GM23338 (cell line): ENCODE measurements around the gene ACVRL1. TPM values are rescaled to one million over a fixed set of nuclear protein-coding genes. Genes with fewer than 3 reads are reported as not detected.

Experiments used
- ATAC-seq: fragments of 200-7000 bp; cut with Tn5 transposase; 3 replicates; pipeline ENCODE4 v1.9.1; 2020
- DNase-seq: peaks from one replicate; pipeline ENCODE4 v3.0.0-alpha.2; 2015; ENCODE audit warnings: low spot score
- H2AFZ ChIP-seq: fragments of 200-600 bp; sonication (generic); 2 replicates; pipeline ENCODE4 v1.8.0; 2016; ENCODE audit warnings: antibody characterized with exemption, mild to moderate bottlenecking, moderate library complexity
- H3F3A ChIP-seq: fragments of 200-600 bp; sonication (generic); replicated peaks from 2 replicates; pipeline ENCODE4 v1.8.0; 2017; ENCODE audit warnings: antibody characterized with exemption, mixed run types, low read depth
- H3K27ac ChIP-seq: fragments of 200-600 bp; sonication (generic); 2 replicates; pipeline ENCODE4 v1.6.1; 2016; ENCODE audit warnings: low read depth
- H3K27me3 ChIP-seq: fragments of 200-600 bp; sonication (generic); 2 replicates; pipeline ENCODE4 v1.8.0; 2016; ENCODE audit warnings: mild to moderate bottlenecking, mixed run types, moderate library complexity; ENCODE audit not compliant: insufficient read depth
- H3K36me3 ChIP-seq: fragments of 200-600 bp; sonication (generic); 2 replicates; pipeline ENCODE4 v1.8.0; 2016; ENCODE audit warnings: mild to moderate bottlenecking; ENCODE audit not compliant: insufficient read depth
- H3K4me1 ChIP-seq: fragments of 200-600 bp; sonication (generic); 2 replicates; pipeline ENCODE4 v1.8.0; 2016; ENCODE audit warnings: mild to moderate bottlenecking, moderate library complexity; ENCODE audit not compliant: insufficient read depth
- H3K4me2 ChIP-seq: fragments of 200-600 bp; sonication (generic); 2 replicates; pipeline ENCODE4 v1.7.1; 2017; ENCODE audit warnings: mixed run types
- H3K4me3 ChIP-seq: fragments of 200-600 bp; sonication (generic); 2 replicates; pipeline ENCODE4 v1.6.1; 2016; ENCODE audit warnings: mixed run types
- H3K79me2 ChIP-seq: fragments of 200-600 bp; sonication (generic); replicated peaks from 2 replicates; pipeline ENCODE4 v1.8.0; 2017; ENCODE audit warnings: mild to moderate bottlenecking; ENCODE audit not compliant: insufficient read depth
- H3K9me2 ChIP-seq: fragments of 200-600 bp; sonication (generic); 2 replicates; pipeline ENCODE4 v1.8.0; 2017; ENCODE audit not compliant: insufficient read depth
- H4K20me1 ChIP-seq: fragments of 200-600 bp; sonication (generic); replicated peaks from 2 replicates; pipeline ENCODE4 v1.8.0; 2017; ENCODE audit warnings: mild to moderate bottlenecking; ENCODE audit not compliant: insufficient read depth
- H3K27ac Mint-ChIP-seq: 2 replicates; pipeline ENCODE4 v1.8.0; 2020; ENCODE audit warnings: inconsistent platforms, mild to moderate bottlenecking, moderate library complexity, mixed read lengths
- H3K27me3 Mint-ChIP-seq: 3 replicates; pipeline ENCODE4 v1.8.0; 2022; ENCODE audit warnings: low read depth, mild to moderate bottlenecking, moderate library complexity, mixed read lengths, inconsistent platforms; ENCODE audit not compliant: insufficient read depth, poor library complexity
- H3K36me3 Mint-ChIP-seq: 3 replicates; pipeline ENCODE4 v1.8.0; 2021; ENCODE audit warnings: low read depth, mild to moderate bottlenecking, inconsistent platforms, moderate library complexity, mixed read lengths
- H3K4me1 Mint-ChIP-seq: 3 replicates; pipeline ENCODE4 v1.8.0; 2020; ENCODE audit warnings: mild to moderate bottlenecking, inconsistent platforms, mixed read lengths
- H3K4me3 Mint-ChIP-seq: 3 replicates; pipeline ENCODE4 v1.8.0; 2021; ENCODE audit warnings: moderate library complexity, mild to moderate bottlenecking, inconsistent platforms, mixed read lengths
- H3K9me3 Mint-ChIP-seq: 3 replicates; pipeline ENCODE4 v1.8.0; 2020; ENCODE audit warnings: moderate library complexity, mild to moderate bottlenecking, inconsistent platforms, mixed read lengths
- CREB1 ChIP-seq: fragments of 250-450 bp; sonication (Bioruptor Pico); IDR thresholded peaks from 2 replicates; pipeline ENCODE4 v1.5.0; 2020; ENCODE audit warnings: low read depth, mild to moderate bottlenecking, moderate library complexity
- EZH2phosphoT487 ChIP-seq: fragments of 200-600 bp; sonication (generic); IDR thresholded peaks from one replicate; pipeline ENCODE4 v1.8.1; 2018; ENCODE audit warnings: antibody characterized with exemption; ENCODE audit not compliant: unreplicated experiment
- JUNB ChIP-seq: IDR thresholded peaks from one replicate; pipeline ENCODE4 v1.6.1; 2016; ENCODE audit warnings: antibody characterized with exemption; ENCODE audit not compliant: unreplicated experiment
- NANOG ChIP-seq: IDR thresholded peaks from 2 replicates; pipeline ENCODE4 v1.6.1; 2016; ENCODE audit warnings: antibody characterized with exemption, borderline replicate concordance
- POLR2AphosphoS5 ChIP-seq: IDR thresholded peaks from 2 replicates; pipeline ENCODE4 v1.6.1; 2016; ENCODE audit warnings: antibody characterized with exemption, low read depth
- STAT1 ChIP-seq: IDR thresholded peaks from one replicate; pipeline ENCODE4 v1.6.1; 2016; ENCODE audit warnings: antibody characterized with exemption; ENCODE audit not compliant: unreplicated experiment
- ZNF114 ChIP-seq: fragments of 250-450 bp; sonication (Bioruptor Pico); IDR thresholded peaks from 2 replicates; pipeline ENCODE4 v1.5.0; 2020; ENCODE audit warnings: mild to moderate bottlenecking, moderate library complexity
- ZNF331 ChIP-seq: fragments of 250-450 bp; sonication (Bioruptor Pico); IDR thresholded peaks from 2 replicates; pipeline ENCODE4 v1.5.0; 2020; ENCODE audit warnings: low read depth, mild to moderate bottlenecking, moderate library complexity
- polyA plus RNA-seq: library from polyadenylated mRNA; unstranded; fragments of >200 nt; fragmentation: Nextera tagmentation; extraction: Ambion mirVana; gene quantifications from 2 replicates; pipeline ENCODE4 v1.2.1, GENCODE V29; 2016
- total RNA-seq: library from RNA; depleted of rRNA; stranded (reverse); fragments of >200 nt; shearing (Covaris generic); gene quantifications from 2 replicates; pipeline ENCODE4 v1.2.3, GENCODE V29; 2014
- TF ChIP-seq, protein P1 (sequence below): IDR thresholded peaks from one replicate; pipeline ENCODE4 v1.6.1; 2018; ENCODE audit warnings: antibody characterized with exemption; ENCODE audit not compliant: unreplicated experiment
- TF ChIP-seq, protein P2 (sequence below), 2 experiments: fragments of 200-600 bp in 1 of 2; sonication (generic) in 1 of 2; conservative IDR thresholded peaks; 2 replicates each; pipeline versions ENCODE4 v1.5.1 to v1.6.1; 2016 to 2017; ENCODE audit warnings: antibody characterized with exemption in 2 of 2, low read depth in 2 of 2, mild to moderate bottlenecking in 2 of 2, moderate library complexity in 1 of 2
- TF ChIP-seq, protein P3 (sequence below): IDR thresholded peaks from 2 replicates; pipeline ENCODE4 v1.6.1; 2016; ENCODE audit warnings: antibody characterized with exemption

The ACVRL1 gene
- total and polyA plus RNA-seq, 2 experiments from 2014 or later = 0.28 TPM; not detected in 1

DNA sequence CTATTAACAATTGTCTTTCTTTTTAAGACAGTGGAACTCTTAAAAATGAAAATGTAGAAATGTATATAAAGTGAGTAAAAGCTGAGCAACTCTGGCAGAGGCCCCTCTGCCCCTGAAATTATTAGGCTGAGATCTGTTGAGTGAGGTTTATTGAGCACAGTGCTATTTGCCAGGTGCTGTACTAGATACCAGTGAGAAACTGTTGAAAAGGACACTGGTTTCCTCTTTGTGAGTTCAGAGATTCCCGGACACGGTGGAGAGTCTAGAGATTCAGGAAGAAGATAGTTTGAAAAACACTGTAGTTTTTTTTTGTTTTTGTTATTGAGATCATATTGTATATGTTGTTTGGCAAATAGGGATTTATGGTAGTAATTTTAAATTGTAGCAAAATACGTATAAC is 55.4 kb downstream of the ACVRL1 start:
- H3K27ac ChIP-seq = no peak overlapping the region
- no peaks in the 10 kb centered on the region for H3K9me3 Mint-ChIP-seq
- no peak for ATAC-seq
- no peak overlapping the region for H3K4me3 Mint-ChIP-seq
- H3K4me2 ChIP-seq = no peak overlapping the region
- H3K36me3 ChIP-seq = no peaks in the 10 kb centered on the region
- H4K20me1 ChIP-seq = peaks cover 10% of the 10 kb centered on the region; the same call in 1 of the 2 replicates
- no peaks in the 10 kb centered on the region for H3K27me3 ChIP-seq
- no peaks in the 10 kb centered on the region; the same call in 1 of the 2 replicates for H3K4me1 ChIP-seq
- no peak for DNase-seq
- peaks cover 22% of the 10 kb centered on the region for H3K79me2 ChIP-seq
- TF ChIP-seq CREB1 (CRISPR knock-in tag) (no peak), ZNF114 (no peak), ZNF331 (no peak), EZH2phosphoT487 (no peak)
- TF ChIP-seq, protein P1, sequence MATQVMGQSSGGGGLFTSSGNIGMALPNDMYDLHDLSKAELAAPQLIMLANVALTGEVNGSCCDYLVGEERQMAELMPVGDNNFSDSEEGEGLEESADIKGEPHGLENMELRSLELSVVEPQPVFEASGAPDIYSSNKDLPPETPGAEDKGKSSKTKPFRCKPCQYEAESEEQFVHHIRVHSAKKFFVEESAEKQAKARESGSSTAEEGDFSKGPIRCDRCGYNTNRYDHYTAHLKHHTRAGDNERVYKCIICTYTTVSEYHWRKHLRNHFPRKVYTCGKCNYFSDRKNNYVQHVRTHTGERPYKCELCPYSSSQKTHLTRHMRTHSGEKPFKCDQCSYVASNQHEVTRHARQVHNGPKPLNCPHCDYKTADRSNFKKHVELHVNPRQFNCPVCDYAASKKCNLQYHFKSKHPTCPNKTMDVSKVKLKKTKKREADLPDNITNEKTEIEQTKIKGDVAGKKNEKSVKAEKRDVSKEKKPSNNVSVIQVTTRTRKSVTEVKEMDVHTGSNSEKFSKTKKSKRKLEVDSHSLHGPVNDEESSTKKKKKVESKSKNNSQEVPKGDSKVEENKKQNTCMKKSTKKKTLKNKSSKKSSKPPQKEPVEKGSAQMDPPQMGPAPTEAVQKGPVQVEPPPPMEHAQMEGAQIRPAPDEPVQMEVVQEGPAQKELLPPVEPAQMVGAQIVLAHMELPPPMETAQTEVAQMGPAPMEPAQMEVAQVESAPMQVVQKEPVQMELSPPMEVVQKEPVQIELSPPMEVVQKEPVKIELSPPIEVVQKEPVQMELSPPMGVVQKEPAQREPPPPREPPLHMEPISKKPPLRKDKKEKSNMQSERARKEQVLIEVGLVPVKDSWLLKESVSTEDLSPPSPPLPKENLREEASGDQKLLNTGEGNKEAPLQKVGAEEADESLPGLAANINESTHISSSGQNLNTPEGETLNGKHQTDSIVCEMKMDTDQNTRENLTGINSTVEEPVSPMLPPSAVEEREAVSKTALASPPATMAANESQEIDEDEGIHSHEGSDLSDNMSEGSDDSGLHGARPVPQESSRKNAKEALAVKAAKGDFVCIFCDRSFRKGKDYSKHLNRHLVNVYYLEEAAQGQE = no peak
- H3K4me1 Mint-ChIP-seq = peaks cover 8% of the 10 kb centered on the region
- H3K4me3 ChIP-seq = no peak overlapping the region
- no peaks in the 10 kb centered on the region for H3F3A ChIP-seq
- no peaks in the 10 kb centered on the region for H3K27me3 Mint-ChIP-seq
- peaks cover 17% of the 10 kb centered on the region for H3K36me3 Mint-ChIP-seq
- no peak overlapping the region for H2AFZ ChIP-seq
- H3K9me2 ChIP-seq = no peaks in the 10 kb centered on the region
- H3K27ac Mint-ChIP-seq = no peak overlapping the region

DNA sequence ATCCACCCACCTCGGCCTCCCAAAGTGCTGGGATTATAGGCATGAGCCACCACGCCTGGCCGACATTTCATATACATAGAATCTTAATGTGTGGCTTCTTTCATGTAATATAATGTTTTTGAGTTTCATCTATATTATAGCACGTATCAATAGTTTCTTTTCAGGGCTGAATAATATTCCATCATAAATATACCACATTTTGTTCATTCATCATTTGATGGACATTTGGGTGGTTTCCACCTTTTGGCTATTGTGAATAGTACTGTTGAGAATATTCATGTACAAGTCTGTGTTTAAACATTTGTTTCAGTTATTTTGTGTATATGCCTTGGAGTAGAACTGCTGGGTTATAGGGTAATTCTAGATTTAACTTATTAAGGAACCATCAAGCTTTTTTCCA is 56.2 kb downstream of the ACVRL1 start:
- Histone ChIP-seq H3F3A (no peaks in the 10 kb centered on the region), H4K20me1 (peaks cover 6% of the 10 kb centered on the region; the same call in 1 of the 2 replicates), H3K4me2 (no peak overlapping the region), H3K27ac (no peak overlapping the region), H3K9me2 (no peaks in the 10 kb centered on the region), H3K4me1 (no peaks in the 10 kb centered on the region; the same call in 1 of the 2 replicates), H2AFZ (no peak overlapping the region), H3K79me2 (peaks cover 15% of the 10 kb centered on the region), H3K4me3 (no peak overlapping the region), H3K27me3 (no peaks in the 10 kb centered on the region), H3K36me3 (no peaks in the 10 kb centered on the region)
- Mint-ChIP-seq H3K36me3 (peaks cover 17% of the 10 kb centered on the region), H3K9me3 (no peaks in the 10 kb centered on the region), H3K27ac (no peak overlapping the region), H3K4me1 (peaks cover 8% of the 10 kb centered on the region), H3K27me3 (no peaks in the 10 kb centered on the region), H3K4me3 (no peak overlapping the region)
- ATAC-seq = no peak
- DNase-seq = no peak
- TF ChIP-seq, protein P2, sequence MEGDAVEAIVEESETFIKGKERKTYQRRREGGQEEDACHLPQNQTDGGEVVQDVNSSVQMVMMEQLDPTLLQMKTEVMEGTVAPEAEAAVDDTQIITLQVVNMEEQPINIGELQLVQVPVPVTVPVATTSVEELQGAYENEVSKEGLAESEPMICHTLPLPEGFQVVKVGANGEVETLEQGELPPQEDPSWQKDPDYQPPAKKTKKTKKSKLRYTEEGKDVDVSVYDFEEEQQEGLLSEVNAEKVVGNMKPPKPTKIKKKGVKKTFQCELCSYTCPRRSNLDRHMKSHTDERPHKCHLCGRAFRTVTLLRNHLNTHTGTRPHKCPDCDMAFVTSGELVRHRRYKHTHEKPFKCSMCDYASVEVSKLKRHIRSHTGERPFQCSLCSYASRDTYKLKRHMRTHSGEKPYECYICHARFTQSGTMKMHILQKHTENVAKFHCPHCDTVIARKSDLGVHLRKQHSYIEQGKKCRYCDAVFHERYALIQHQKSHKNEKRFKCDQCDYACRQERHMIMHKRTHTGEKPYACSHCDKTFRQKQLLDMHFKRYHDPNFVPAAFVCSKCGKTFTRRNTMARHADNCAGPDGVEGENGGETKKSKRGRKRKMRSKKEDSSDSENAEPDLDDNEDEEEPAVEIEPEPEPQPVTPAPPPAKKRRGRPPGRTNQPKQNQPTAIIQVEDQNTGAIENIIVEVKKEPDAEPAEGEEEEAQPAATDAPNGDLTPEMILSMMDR (conservative IDR thresholded peaks at IDR 0.05; ENCODE audit: low read depth in 2 of 2) = no peak
- TF ChIP-seq JUNB (no peak), ZNF114 (no peak), CREB1 (CRISPR knock-in tag) (no peak), EZH2phosphoT487 (no peak), POLR2AphosphoS5 (no peak), ZNF331 (no peak), NANOG (no peak), STAT1 (no peak)
- TF ChIP-seq, protein P1 = no peak
- TF ChIP-seq, protein P3, sequence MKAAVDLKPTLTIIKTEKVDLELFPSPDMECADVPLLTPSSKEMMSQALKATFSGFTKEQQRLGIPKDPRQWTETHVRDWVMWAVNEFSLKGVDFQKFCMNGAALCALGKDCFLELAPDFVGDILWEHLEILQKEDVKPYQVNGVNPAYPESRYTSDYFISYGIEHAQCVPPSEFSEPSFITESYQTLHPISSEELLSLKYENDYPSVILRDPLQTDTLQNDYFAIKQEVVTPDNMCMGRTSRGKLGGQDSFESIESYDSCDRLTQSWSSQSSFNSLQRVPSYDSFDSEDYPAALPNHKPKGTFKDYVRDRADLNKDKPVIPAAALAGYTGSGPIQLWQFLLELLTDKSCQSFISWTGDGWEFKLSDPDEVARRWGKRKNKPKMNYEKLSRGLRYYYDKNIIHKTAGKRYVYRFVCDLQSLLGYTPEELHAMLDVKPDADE = no peak
